RWPE2 (cell line): ENCODE results near the gene CHRNB4.

Experiments used
- ATAC-seq: fragments of 200-7000 bp; cut with Tn5 transposase; 3 replicates; pipeline ENCODE4 v1.9.1; 2021; ENCODE audit warnings: low read depth
- DNase-seq: peaks from one replicate; pipeline ENCODE4 v3.0.0-alpha.2; 2020; ENCODE audit warnings: low spot score
- H3K27ac ChIP-seq: fragments of 450-650 bp; 2 replicates; pipeline ENCODE4 v1.5.1; 2017; ENCODE audit warnings: mild to moderate bottlenecking; ENCODE audit not compliant: poor library complexity, severe bottlenecking
- H3K27me3 ChIP-seq: fragments of 250-450 bp; sonication (Bioruptor Pico); 2 replicates; pipeline ENCODE4 v1.5.1; 2021; ENCODE audit warnings: mild to moderate bottlenecking, moderate library complexity; ENCODE audit not compliant: insufficient read depth, poor library complexity, severe bottlenecking
- H3K36me3 ChIP-seq: fragments of 250-450 bp; sonication (Bioruptor Pico); 2 replicates; pipeline ENCODE4 v1.5.1; 2020; ENCODE audit warnings: low read depth, mild to moderate bottlenecking, moderate library complexity
- H3K4me1 ChIP-seq: fragments of 250-450 bp; sonication (Bioruptor Pico); 2 replicates; pipeline ENCODE4 v1.5.1; 2021; ENCODE audit warnings: mild to moderate bottlenecking, moderate library complexity; ENCODE audit not compliant: insufficient read depth, poor library complexity, severe bottlenecking
- H3K4me3 ChIP-seq: fragments of 250-450 bp; sonication (Bioruptor Pico); 2 replicates; pipeline ENCODE4 v1.5.1; 2021; ENCODE audit warnings: mild to moderate bottlenecking, moderate library complexity; ENCODE audit not compliant: severe bottlenecking
- H3K9me3 ChIP-seq: fragments of 250-450 bp; sonication (Bioruptor Pico); 2 replicates; pipeline ENCODE4 v1.5.1; 2021; ENCODE audit warnings: mild to moderate bottlenecking, moderate library complexity; ENCODE audit not compliant: severe bottlenecking
- CTCF ChIP-seq: fragments of 450-650 bp; IDR thresholded peaks from one replicate; pipeline ENCODE4 v1.5.1; 2017; ENCODE audit warnings: mild to moderate bottlenecking, moderate library complexity; ENCODE audit not compliant: poor library complexity, severe bottlenecking

The CHRNB4 gene

GRCh38 chr15:78630886-78631633, 9.9 kb downstream of the CHRNB4 start:
- TF ChIP-seq CTCF = no peak

GRCh38 chr15:78629716-78630065, 11.3 kb downstream of the CHRNB4 start:
- H3K36me3 ChIP-seq = no peaks in the 10 kb centered on the region
- no peak for TF ChIP-seq CTCF
- ATAC-seq (no peak), DNase-seq (no peak)
- peaks cover 3% of the 10 kb centered on the region for H3K27me3 ChIP-seq
- H3K27ac ChIP-seq = no peak overlapping the region
- H3K9me3 ChIP-seq = peaks cover 6% of the 10 kb centered on the region
- no peak overlapping the region for H3K4me3 ChIP-seq
- peaks cover 8% of the 10 kb centered on the region for H3K4me1 ChIP-seq

More at GRCh38 chr15:78630886-78631633, 9.9 kb downstream of the CHRNB4 start:
- ATAC-seq = no peak
- no peak for DNase-seq
- peaks cover 3% of the 10 kb centered on the region for H3K27me3 ChIP-seq
- H3K4me3 ChIP-seq = no peak overlapping the region
- no peak overlapping the region for H3K27ac ChIP-seq
- peaks cover 8% of the 10 kb centered on the region for H3K4me1 ChIP-seq
- peaks cover 6% of the 10 kb centered on the region for H3K9me3 ChIP-seq
- H3K36me3 ChIP-seq = no peaks in the 10 kb centered on the region

GRCh38 chr15:78629031-78629715, 11.8 kb downstream of the CHRNB4 start:
- H3K4me3 ChIP-seq = no peak overlapping the region
- DNase-seq = no peak
- no peak for TF ChIP-seq CTCF

GRCh38 chr15:78628227-78628626, 12.8 kb downstream of the CHRNB4 start:
- Histone ChIP-seq H3K9me3 (peaks cover 2% of the 10 kb centered on the region), H3K27me3 (peaks cover 3% of the 10 kb centered on the region), H3K27ac (no peak overlapping the region), H3K4me1 (peaks cover 8% of the 10 kb centered on the region), H3K4me3 (no peak overlapping the region), H3K36me3 (no peaks in the 10 kb centered on the region)
- ATAC-seq (peak; percentile 62), DNase-seq (no peak)
- no peak for TF ChIP-seq CTCF

More at GRCh38 chr15:78629031-78629715, 11.8 kb downstream of the CHRNB4 start:
- Histone ChIP-seq H3K36me3 (no peaks in the 10 kb centered on the region), H3K9me3 (peaks cover 6% of the 10 kb centered on the region), H3K27me3 (peaks cover 3% of the 10 kb centered on the region), H3K4me1 (peaks cover 8% of the 10 kb centered on the region), H3K27ac (no peak overlapping the region)
- no peak for ATAC-seq

- Histone ChIP-seq H3K4me3 (no peak overlapping the region), H3K4me1 (peaks cover 8% of the 10 kb centered on the region), H3K9me3 (no peaks in the 10 kb centered on the region), H3K27me3 (peaks cover 5% of the 10 kb centered on the region), H3K36me3 (no peaks in the 10 kb centered on the region), H3K27ac (no peak overlapping the region)
- no peak for DNase-seq
- no peak for TF ChIP-seq CTCF
- ATAC-seq = no peak
Measured at GRCh38 chr15:78627348-78627747, 13.7 kb downstream of the CHRNB4 start.
